SK-N-SH treated with all-trans-retinoic acid at 6 μM for 48 hours (cell line): ENCODE measurements around the gene TTC38.

Source experiments
- ATAC-seq: fragments of 200-7000 bp; cut with Tn5 transposase; 3 replicates; pipeline ENCODE4 v1.9.1; 2020; ENCODE audit warnings: mild to moderate bottlenecking, moderate library complexity
- ARNTL ChIP-seq: fragments of 450-650 bp; formaldehyde crosslinking; IDR thresholded peaks from 2 replicates; pipeline ENCODE4 v1.5.0; 2020; ENCODE audit warnings: low read depth, mild to moderate bottlenecking, moderate library complexity, borderline replicate concordance
- BACH2 ChIP-seq: fragments of 250-450 bp; sonication (Bioruptor Pico); IDR thresholded peaks from 2 replicates; pipeline ENCODE4 v1.9.0; 2021; ENCODE audit warnings: mild to moderate bottlenecking, borderline replicate concordance
- GLIS3 ChIP-seq: fragments of 250-450 bp; sonication (Bioruptor Pico); IDR thresholded peaks from 2 replicates; pipeline ENCODE4 v1.5.0; 2020; ENCODE audit warnings: mild to moderate bottlenecking, moderate library complexity
- OSR1 ChIP-seq: fragments of 250-450 bp; sonication (Bioruptor Pico); IDR thresholded peaks from 2 replicates; pipeline ENCODE4 v1.8.0; 2022; ENCODE audit warnings: moderate library complexity, mild to moderate bottlenecking, inconsistent platforms
- PATZ1 ChIP-seq: fragments of 250-450 bp; sonication (Bioruptor Pico); IDR thresholded peaks from 2 replicates; pipeline ENCODE4 v1.8.0; 2020; ENCODE audit warnings: mild to moderate bottlenecking, moderate library complexity, borderline replicate concordance
- POU6F1 ChIP-seq: fragments of 250-450 bp; sonication (Bioruptor Pico); IDR thresholded peaks from 2 replicates; pipeline ENCODE4 v1.8.0; 2021; ENCODE audit warnings: low read depth, mild to moderate bottlenecking, moderate library complexity, borderline replicate concordance
- PPARA ChIP-seq: fragments of 250-450 bp; sonication (Bioruptor Pico); IDR thresholded peaks from 2 replicates; pipeline ENCODE4 v1.5.0; 2020; ENCODE audit warnings: mild to moderate bottlenecking, borderline replicate concordance
- TCF4 ChIP-seq: fragments of 250-450 bp; sonication (Bioruptor Pico); IDR thresholded peaks from 2 replicates; pipeline ENCODE4 v1.8.0; 2021; ENCODE audit warnings: mild to moderate bottlenecking, moderate library complexity, borderline replicate concordance
- TSHZ2 ChIP-seq: fragments of 250-450 bp; sonication (Bioruptor Pico); IDR thresholded peaks from 2 replicates; pipeline ENCODE4 v1.5.0; 2020; ENCODE audit warnings: mild to moderate bottlenecking, moderate library complexity
- ZC3H10 ChIP-seq: fragments of 250-450 bp; sonication (Bioruptor Pico); IDR thresholded peaks from 2 replicates; pipeline ENCODE4 v1.5.1; 2021; ENCODE audit warnings: mild to moderate bottlenecking, moderate library complexity
- ZFP3 ChIP-seq: fragments of 250-450 bp; sonication (Bioruptor Pico); IDR thresholded peaks from 2 replicates; pipeline ENCODE4 v1.5.0; 2020; ENCODE audit warnings: mild to moderate bottlenecking, moderate library complexity
- ZNF8 ChIP-seq: fragments of 450-650 bp; formaldehyde crosslinking; IDR thresholded peaks from 2 replicates; pipeline ENCODE4 v1.5.0; 2020; ENCODE audit warnings: mild to moderate bottlenecking, moderate library complexity

The TTC38 gene

GRCh38 chr22:46295277-46295971, 27.6 kb downstream of the TTC38 start:
- ATAC-seq: no peak
- TF ChIP-seq PPARA (CRISPR knock-in tag): no peak
- no peak for TF ChIP-seq TSHZ2 (CRISPR knock-in tag)
- TF ChIP-seq OSR1: no peak
- no peak for TF ChIP-seq ZNF8
- TF ChIP-seq ARNTL (CRISPR knock-in tag): no peak
- TF ChIP-seq TCF4 (CRISPR knock-in tag): no peak

- ATAC-seq: peak; percentile 98
- TF ChIP-seq OSR1: no peak
- TF ChIP-seq PATZ1: no peak
- no peak for TF ChIP-seq GLIS3 (CRISPR knock-in tag)
- no peak for TF ChIP-seq POU6F1 (CRISPR knock-in tag)
- TF ChIP-seq ZC3H10 (CRISPR knock-in tag): no peak
- no peak for TF ChIP-seq BACH2 (CRISPR knock-in tag)
Observed at GRCh38 chr22:46296257-46297150, 28.7 kb downstream of the TTC38 start, which contains the start of gene GTSE1. GTSE1 (plus strand) TSS chr22:46296870; CDS start chr22:46297401, 531 bp downstream.

GRCh38 chr22:46297151-46297812, 29.5 kb downstream of the TTC38 start:
- peak; percentile 31 for ATAC-seq

More at GRCh38 chr22:46297151-46297812, 29.5 kb downstream of the TTC38 start:
- TF ChIP-seq POU6F1 (CRISPR knock-in tag): no peak
- TF ChIP-seq TCF4 (CRISPR knock-in tag): no peak
- TF ChIP-seq BACH2 (CRISPR knock-in tag): no peak
- TF ChIP-seq ZC3H10 (CRISPR knock-in tag): no peak
- TF ChIP-seq ZFP3 (CRISPR knock-in tag): no peak
- no peak for TF ChIP-seq TSHZ2 (CRISPR knock-in tag)
- TF ChIP-seq, all 23 proteins: peak for 0
